Astrocyte of the hippocampus (primary cell): Measurements from ENCODE around the gene STOML2.
"Not testable (repeated sequence)": the region's sequence is repeated elsewhere in the genome, so short reads cannot be mapped to it uniquely, and the experiment has no call there.

ENCODE experiments used
- DNase-seq: peaks from one replicate; pipeline ENCODE4 v3.0.0; 2011; ENCODE audit warnings: low read depth, low spot score

STOML2 gene, protein sequence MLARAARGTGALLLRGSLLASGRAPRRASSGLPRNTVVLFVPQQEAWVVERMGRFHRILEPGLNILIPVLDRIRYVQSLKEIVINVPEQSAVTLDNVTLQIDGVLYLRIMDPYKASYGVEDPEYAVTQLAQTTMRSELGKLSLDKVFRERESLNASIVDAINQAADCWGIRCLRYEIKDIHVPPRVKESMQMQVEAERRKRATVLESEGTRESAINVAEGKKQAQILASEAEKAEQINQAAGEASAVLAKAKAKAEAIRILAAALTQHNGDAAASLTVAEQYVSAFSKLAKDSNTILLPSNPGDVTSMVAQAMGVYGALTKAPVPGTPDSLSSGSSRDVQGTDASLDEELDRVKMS

DNA sequence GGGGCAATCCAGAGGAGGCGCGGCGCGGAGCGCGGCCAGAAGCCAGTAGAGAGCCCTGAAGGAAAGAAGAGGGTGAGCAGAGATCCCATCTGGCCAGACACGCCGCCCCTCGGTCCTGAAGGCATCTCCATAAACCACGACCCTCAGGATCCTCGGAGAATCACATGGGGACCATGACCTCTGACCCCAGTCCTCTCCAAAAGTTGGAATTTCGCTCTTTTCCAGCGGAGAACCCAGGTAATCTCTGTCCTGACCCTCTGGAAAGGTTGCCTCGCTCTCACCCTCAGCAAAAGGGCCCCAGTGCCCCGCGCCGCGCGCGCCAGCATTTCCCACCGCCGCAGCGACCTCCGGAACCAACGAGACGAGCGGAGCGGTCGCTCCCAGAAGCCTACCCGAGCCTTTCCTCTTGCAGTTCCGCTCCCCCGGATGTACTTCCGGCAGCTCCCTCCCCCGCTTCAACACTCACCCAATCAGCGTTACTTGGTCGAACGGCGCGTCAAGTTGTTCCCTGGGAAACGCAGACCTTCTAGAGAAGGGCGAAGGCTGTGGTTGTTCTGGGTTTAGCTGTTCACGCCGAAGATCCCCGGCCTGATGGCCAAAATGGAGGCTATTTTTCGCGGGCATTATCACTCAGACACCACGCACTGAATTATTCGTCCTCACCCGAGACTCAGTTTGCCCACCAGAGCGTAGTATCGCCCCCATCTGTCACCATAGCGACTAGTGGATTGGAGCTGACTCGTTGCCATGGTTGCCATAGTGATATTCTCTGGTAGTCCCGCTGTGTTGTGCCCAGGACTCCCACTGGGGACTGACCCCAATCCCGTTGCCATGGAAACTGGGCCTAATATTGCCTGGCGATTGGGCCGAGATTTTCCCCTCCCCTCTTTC lies at the start of gene STOML2:
STOML2 (minus strand) TSS at position 363 of the 891 bp plus-strand sequence; CDS start at position 326, 37 bp downstream.
- DNase-seq = peak; percentile 98

- not testable (repeated sequence) for DNase-seq
Measured at GRCh38 chr9:35147941-35148563, 45.1 kb upstream of the STOML2 start.

- DNase-seq = no peak
Measured at GRCh38 chr9:35142037-35142436, 39.1 kb upstream of the STOML2 start.

- DNase-seq = no peak
Measured at GRCh38 chr9:35140093-35140492, 37.2 kb upstream of the STOML2 start.

DNA sequence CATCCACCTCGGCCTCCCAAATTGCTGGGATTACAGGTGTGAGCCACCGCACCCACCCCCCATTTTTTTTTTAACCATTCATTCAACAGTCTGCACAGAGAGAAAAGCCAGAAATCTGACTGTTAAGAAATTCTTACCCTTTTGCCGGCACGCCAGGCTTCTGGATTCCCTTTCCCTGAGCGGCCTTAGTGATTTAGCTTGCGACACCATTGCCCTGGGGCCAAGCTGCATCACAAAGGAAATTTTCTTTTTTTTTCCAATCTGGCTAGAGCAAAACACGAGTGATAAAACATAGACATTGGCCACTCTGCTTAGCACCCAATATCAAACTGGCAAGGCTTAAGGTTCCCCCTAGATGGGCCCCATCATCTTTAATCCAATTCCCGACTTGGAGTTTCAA lies 33.9 kb upstream of the STOML2 start:
- no peak for DNase-seq

- no peak for DNase-seq
Measured at GRCh38 chr9:35135988-35136387, 33.1 kb upstream of the STOML2 start.

GRCh38 chr9:35134920-35135319 lies 32.0 kb upstream of the STOML2 start:
- no peak for DNase-seq

GRCh38 chr9:35116898-35117551 lies 14.1 kb upstream of the STOML2 start:
- DNase-seq = peak; percentile 96

- no peak for DNase-seq
Measured at GRCh38 chr9:35116539-35116897, 13.6 kb upstream of the STOML2 start.

DNA sequence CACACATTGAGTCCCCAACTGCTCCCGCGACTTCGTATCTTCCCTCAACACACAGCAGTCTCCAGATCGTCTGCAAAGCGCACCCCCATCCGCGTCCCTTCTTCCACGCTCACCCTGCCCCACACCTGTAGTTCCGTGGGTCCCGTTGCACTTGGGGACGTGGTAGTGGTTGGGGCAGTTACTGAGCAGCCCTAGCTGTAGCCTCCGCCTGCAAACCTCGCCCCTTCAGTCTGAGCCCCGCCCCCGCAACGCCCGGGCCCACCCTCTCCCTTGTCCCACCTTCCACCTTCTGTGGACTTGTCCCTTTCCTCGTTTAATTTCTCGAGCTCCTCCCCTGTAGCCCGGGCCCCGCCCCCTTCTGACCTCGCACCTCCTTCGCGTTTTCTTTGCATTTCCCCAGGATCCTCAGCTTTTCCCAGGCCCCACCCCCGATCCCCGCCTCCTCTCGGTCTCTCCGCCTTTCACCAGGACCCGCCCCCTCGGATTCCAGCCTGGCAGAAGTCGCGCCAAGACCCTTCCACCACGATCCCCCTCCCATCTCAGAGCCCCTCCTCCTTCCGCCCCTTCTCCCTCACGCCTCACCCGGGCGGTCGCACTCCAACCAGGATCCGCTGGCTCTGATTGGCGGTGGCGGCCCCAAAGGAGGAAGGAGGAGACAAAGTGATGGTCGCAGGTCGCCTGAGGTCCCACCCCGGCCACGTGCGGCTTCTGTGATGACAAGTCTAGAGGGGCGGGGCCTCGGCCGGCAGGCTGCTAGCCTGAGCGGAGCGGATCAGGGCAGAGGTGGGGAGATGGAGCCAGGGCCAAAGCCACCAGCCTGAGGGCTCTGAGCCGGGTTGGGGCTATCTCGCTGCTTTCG lies 13.0 kb upstream of the STOML2 start, which contains the start of gene ATOSB:
ATOSB (minus strand) TSS at position 183 of the 859 bp plus-strand sequence. CDS start 7,588 bp downstream, outside the sequence.
- peak; percentile 99 for DNase-seq

DNA sequence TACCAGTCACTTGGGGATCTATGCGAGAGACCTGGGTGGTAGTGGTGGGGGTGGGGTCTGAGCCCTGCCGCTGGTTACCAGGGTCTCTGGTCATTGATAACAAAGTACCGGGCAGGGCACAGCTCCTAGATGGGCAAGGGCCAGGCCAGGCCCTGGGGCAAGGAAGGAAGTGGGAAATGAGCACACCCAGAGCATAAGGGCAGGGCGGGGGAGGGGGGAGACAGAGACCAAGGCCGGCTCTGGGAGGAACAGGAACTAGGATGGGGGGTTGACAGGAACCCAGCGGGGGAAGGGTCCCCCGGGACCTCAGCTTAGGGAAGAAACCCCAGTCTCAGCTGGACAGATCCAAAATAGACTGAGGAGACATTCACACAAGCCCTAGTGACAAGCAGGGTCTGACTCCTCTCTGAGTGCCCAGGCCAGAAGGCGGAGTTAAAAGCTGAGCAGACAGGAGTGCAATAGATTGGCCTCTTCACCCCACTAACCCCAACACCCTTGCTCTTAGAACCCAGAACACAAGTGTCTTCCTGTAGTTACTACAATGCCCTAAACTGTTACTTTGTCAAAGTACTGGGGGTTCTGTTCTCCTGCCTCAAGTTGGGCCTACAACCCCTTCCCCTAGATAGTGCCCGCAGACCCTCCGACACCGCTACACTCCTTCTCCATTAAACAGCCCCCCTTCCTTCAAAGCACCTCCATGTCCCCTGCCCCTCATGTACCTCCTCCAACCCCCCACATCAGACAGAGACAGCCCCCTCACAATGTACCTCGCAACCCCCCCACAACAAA lies 12.1 kb upstream of the STOML2 start:
- peak; percentile 49 for DNase-seq

DNA sequence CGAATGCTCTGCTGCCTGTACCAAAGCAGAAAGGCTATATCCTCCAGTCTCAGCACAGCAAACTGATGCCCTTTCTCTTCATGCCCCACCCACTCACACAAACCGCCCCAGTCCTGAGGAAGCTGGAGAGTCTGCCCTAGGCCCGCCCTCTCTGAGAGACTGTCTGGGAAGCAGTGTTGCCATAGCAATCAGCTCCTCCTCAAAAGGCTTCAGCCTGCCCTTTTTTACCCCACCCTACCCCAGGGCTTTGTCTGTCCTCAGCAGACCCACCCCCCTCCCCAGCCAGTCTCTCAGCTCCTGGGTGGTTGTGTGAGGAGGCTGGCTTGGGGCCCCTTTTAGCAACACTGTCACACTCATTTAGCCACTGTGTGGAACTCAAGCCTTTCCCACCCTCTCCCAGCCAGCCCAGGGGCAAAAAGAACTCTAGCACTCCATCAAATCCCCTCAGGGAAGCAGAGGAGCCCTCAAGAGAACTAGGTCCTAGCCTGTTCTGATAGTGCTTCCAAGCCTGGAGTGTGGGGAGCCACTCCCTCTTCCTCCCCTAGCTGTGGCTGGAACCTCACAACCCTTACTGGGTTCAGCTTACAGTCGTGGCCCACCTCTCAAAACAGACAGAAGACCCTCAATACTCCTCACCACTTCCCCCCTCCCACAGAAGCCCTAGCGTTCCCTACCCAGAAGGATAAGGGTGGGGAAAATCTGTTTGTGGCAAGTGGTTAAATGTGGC lies 11.3 kb upstream of the STOML2 start:
- DNase-seq = peak; percentile 97

- DNase-seq = peak; percentile 51
Measured at GRCh38 chr9:35112257-35113020, 9.5 kb upstream of the STOML2 start.

DNA sequence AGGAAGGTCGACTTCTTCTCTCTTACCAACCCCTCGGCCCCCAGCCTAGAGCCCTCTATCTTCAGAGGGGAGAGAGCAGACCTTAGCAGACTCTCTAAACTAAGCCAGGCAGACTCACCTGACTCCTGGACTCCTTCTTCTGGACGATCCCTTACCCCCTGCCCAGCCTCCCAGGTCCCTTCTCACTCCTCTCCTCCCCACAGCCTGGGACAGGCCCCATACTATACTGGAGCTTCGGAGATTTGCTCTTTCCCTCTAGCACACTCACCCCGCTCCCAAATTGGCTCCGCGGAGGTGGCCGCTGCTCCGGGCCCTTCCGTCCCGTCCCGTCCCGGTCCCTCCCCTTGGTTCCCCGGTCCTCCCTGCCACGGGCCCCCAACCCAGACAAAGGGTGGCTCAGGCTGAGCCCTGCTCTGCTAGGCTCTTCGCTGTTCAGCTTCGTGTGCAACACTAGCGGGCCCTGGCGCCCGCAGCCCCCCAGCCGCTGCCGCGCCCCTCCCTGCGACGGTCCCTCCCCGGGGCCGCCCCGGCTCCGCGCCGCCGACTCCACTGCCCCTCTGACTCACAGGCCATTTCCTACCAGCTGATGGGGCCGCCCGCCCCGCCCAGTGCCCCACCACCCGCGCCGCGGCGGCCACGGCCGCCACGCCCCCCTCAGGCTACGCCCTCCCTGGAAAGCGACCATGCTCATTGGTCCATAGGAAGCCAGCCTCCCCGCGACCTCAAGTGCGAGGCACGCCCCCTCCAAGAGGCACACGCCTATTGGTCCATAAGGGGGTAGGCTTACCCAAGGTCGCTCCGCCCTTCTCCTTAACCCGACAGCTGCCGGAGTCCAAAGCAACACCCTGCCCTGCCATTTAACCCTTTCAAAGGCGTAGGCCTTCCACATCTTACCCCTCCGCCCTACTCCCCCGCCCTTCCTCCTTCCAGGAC lies 8.3 kb upstream of the STOML2 start:
- DNase-seq = peak; percentile 99

GRCh38 chr9:35110327-35110761 lies 7.4 kb upstream of the STOML2 start:
- DNase-seq = peak; percentile 80

GRCh38 chr9:35108946-35109575 lies 6.1 kb upstream of the STOML2 start:
- no peak for DNase-seq

- DNase-seq = no peak
Measured at GRCh38 chr9:35108461-35108860, 5.5 kb upstream of the STOML2 start.
